ENCODE results near the gene C14orf180. TPM values are rescaled to one million over a fixed set of nuclear protein-coding genes. Genes with fewer than 3 reads are reported as not detected.
"Not testable (repeated sequence)": the region's sequence is repeated elsewhere in the genome, so short reads cannot be mapped to it uniquely, and the experiment has no call there.

C14orf180 gene
- total RNA-seq, 6 donors from 2014 or later = not detected

- no peak for DNase-seq
- H3K27me3 ChIP-seq = no peaks in the 10 kb centered on the region
- TF ChIP-seq, protein P1, sequence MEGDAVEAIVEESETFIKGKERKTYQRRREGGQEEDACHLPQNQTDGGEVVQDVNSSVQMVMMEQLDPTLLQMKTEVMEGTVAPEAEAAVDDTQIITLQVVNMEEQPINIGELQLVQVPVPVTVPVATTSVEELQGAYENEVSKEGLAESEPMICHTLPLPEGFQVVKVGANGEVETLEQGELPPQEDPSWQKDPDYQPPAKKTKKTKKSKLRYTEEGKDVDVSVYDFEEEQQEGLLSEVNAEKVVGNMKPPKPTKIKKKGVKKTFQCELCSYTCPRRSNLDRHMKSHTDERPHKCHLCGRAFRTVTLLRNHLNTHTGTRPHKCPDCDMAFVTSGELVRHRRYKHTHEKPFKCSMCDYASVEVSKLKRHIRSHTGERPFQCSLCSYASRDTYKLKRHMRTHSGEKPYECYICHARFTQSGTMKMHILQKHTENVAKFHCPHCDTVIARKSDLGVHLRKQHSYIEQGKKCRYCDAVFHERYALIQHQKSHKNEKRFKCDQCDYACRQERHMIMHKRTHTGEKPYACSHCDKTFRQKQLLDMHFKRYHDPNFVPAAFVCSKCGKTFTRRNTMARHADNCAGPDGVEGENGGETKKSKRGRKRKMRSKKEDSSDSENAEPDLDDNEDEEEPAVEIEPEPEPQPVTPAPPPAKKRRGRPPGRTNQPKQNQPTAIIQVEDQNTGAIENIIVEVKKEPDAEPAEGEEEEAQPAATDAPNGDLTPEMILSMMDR (IDR thresholded peaks at IDR 0.05) = no peak
- TF ChIP-seq EP300 (IDR thresholded peaks at IDR 0.05) (no peak), POLR2AphosphoS5 (IDR thresholded peaks at IDR 0.05) (no peak), POLR2A (IDR thresholded peaks at IDR 0.05) (no peak)
- H3K27ac ChIP-seq = no peak overlapping the region
- no peaks in the 10 kb centered on the region for H3K36me3 ChIP-seq
- H3K4me3 ChIP-seq = no peak overlapping the region
- no peak for ATAC-seq (ENCODE audit: low FRiP score in 2 of 2)
- peaks cover 2 to 5% (median 3%) of the 10 kb centered on the region in 4 donors for H3K9me3 ChIP-seq
- 81 to 96% methylated on average over 15 of the region's 20 CpGs for WGBS, 2 donors
- H3K4me1 ChIP-seq = no peaks in the 10 kb centered on the region
These were observed 54.7 kb downstream of the C14orf180 start for GRCh38 chr14:104634138-104634760.

DNA sequence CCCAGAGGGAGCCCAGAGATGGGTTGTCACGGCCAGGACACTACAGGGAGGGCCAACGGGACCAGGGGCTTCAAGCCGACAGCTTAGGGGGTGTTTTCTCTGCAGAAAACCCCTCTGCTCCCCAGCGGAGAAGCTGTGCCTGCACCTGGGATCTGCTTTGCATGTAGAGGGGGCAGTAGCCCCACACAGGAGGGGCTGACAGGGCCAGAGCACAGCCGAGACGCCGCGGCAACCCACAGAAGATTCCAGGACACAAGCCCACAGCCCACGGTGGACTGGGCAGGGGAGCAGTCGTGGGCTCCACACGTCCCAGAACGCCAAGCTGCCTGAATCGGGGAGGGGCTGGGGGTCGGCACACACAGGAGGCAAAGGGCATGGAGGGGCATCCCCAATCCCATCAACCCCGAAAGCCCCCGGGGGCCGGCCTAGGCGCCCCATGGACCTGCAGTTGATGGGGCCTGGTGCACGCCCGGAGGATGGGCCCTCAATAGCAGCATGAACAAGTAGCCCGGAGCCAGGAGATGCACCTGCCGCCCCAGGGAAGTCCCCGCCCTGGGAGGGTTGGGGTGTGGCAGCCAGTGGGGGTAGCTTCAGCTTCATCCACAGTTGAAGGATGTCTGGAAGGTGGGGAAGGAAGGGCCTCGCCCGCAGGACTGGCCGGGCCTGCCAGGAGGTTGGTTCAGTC is 55.5 kb downstream of the C14orf180 start:
- Histone ChIP-seq H3K9me3 (no peaks in the 10 kb centered on the region), H3K4me1 (peaks cover 0 to 2% (median 0%) of the 10 kb centered on the region in 4 donors), H3K36me3 (no peaks in the 10 kb centered on the region), H3K4me3 (no peak overlapping the region), H3K27ac (no peak overlapping the region), H3K27me3 (peaks cover 0 to 5% (median 0%) of the 10 kb centered on the region in 4 donors)
- no peak for TF ChIP-seq POLR2AphosphoS5 (IDR thresholded peaks at IDR 0.05)
- TF ChIP-seq POLR2A (IDR thresholded peaks at IDR 0.05) = no peak
- TF ChIP-seq EP300 (IDR thresholded peaks at IDR 0.05) = no peak
- TF ChIP-seq, protein P1 (IDR thresholded peaks at IDR 0.05) = no peak
- DNase-seq (peak in 1 of 2 donors; percentile 80), ATAC-seq (ENCODE audit: low FRiP score in 2 of 2) (no peak)
- 69 to 78% methylated on average over 10 to 18 of the region's 26 CpGs for WGBS, 2 donors

DNA sequence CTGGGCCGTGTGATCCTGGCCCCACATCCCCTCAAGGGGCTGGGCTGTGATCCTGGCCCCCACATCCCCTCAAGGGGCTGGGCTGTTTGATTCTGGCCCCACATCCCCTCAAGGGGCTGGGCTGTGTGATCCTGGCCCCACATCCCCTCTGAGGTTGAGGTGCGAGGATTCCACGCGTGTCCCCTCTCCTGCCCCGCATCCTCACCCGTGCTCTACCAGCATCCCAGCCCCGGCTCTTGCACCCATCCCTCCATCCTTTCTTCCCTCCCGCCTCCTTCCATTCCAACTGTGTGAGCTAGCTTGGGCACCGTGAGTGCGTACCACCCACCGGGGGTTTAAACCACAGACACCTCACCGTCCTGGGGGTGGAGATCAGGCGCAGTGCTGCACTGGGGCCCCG is 56.2 kb downstream of the C14orf180 start:
- no peak for ATAC-seq (ENCODE audit: low FRiP score in 2 of 2)
- no peak overlapping the region for H3K27ac ChIP-seq
- DNase-seq = no peak
- peaks cover 0 to 5% (median 0%) of the 10 kb centered on the region in 4 donors for H3K27me3 ChIP-seq
- no peak overlapping the region for H3K4me3 ChIP-seq
- no peaks in the 10 kb centered on the region for H3K9me3 ChIP-seq
- no peaks in the 10 kb centered on the region for H3K36me3 ChIP-seq
- TF ChIP-seq POLR2AphosphoS5 (IDR thresholded peaks at IDR 0.05) (no peak), POLR2A (IDR thresholded peaks at IDR 0.05) (no peak), EP300 (IDR thresholded peaks at IDR 0.05) (no peak)
- TF ChIP-seq, protein P1 (IDR thresholded peaks at IDR 0.05) = no peak
- peaks cover 0 to 5% (median 0%) of the 10 kb centered on the region in 4 donors for H3K4me1 ChIP-seq
- WGBS, 2 donors = 84 to 90% methylated on average over 13 to 14 of the region's 14 CpGs

DNA sequence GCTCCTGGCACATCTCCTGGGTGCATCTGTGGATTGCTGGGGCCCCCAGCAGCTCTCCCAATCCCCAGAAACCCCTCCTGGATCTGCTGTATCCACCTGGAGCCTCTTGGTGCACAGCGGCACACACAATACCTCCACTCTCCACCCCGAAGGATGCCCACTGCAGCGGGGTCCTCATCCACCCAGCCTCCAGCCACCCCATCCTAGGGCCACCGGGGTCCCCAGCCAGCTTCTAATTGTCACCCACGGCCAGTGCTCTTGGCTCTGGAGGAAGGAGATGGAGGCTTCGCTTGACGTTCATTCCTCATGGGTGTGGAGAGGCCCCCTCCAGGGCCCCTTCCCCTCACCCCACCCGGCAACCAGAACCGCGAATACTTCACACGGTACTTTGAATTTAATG is 56.6 kb downstream of the C14orf180 start:
- TF ChIP-seq POLR2A (IDR thresholded peaks at IDR 0.05) (no peak), POLR2AphosphoS5 (IDR thresholded peaks at IDR 0.05) (no peak), EP300 (IDR thresholded peaks at IDR 0.05) (no peak)
- TF ChIP-seq, protein P1 (IDR thresholded peaks at IDR 0.05) = no peak
- Histone ChIP-seq H3K4me1 (peaks cover 0 to 5% (median 0%) of the 10 kb centered on the region in 4 donors), H3K36me3 (no peaks in the 10 kb centered on the region), H3K4me3 (no peak overlapping the region), H3K27ac (no peak overlapping the region), H3K9me3 (no peaks in the 10 kb centered on the region), H3K27me3 (peaks cover 0 to 5% (median 0%) of the 10 kb centered on the region in 4 donors)
- WGBS, 2 donors = 75 to 81% methylated on average over 5 to 11 of the region's 11 CpGs
- no peak for ATAC-seq (ENCODE audit: low FRiP score in 2 of 2)
- no peak for DNase-seq

DNA sequence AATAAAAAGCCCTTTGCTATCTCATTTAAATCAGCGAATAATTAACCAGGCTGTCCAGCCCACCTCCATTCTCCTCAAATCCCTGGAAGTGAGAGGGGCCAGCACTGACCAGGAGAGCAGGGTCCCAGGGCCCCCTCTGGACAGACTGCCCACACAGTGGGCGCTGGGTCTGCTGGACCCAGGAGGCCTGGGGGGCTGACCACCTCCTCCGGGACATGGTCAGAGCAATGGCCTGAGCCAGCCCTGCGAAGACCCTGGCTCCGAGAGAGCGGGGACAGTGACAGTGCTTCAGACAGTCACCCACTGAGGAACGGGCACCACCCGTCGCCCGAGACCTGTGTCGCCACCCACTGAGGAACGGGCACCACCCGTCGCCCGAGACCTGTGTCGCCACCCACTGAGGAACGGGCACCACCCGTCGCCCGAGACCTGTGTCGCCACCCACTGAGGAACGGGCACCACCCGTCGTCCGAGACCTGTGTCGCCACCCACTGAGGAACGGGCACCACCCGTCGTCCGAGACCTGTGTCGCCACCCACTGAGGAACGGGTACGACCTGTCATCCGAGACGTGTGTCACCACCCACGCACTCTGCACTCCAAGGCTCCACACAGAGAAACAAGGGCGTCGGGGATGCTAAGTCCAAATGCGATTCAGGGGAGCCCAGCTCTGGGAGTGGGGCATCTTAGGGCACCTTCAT is 57.4 kb downstream of the C14orf180 start:
- H3K27ac ChIP-seq; DNase-seq; H3K9me3 ChIP-seq; H3K27me3 ChIP-seq; H3K4me1 ChIP-seq; ATAC-seq (ENCODE audit: low FRiP score in 2 of 2); H3K4me3 ChIP-seq; H3K36me3 ChIP-seq: not testable (repeated sequence)
- 84 to 88% methylated on average over 28 to 32 of the region's 39 CpGs for WGBS, 2 donors
